Stomach (tissue), 4 donors: ENCODE measurements around the gene ABCA8.

Source experiments
- CTCF ChIP-seq, 7 experiments: fragments of 450-650 bp in 4 of 7; fragments of 200-600 bp in 3 of 7; sonication (generic) in 3 of 7; IDR thresholded peaks; one replicate each; pipeline ENCODE4 v1.5.1; 2016 to 2019; ENCODE audit warnings: antibody characterized with exemption in 7 of 7, control low read depth in 2 of 7, mild to moderate bottlenecking in 1 of 7
- POLR2AphosphoS5 ChIP-seq, 3 donors: sonication (generic); formaldehyde crosslinking; IDR thresholded peaks; one replicate each; pipeline ENCODE4 v1.6.1; 2016; ENCODE audit warnings: antibody characterized with exemption in 3 of 3

- TF ChIP-seq CTCF (IDR thresholded peaks at IDR 0.05) (no peak), POLR2AphosphoS5 (IDR thresholded peaks at IDR 0.05) (no peak)
These were observed 57.6 kb downstream of the ABCA8 start for GRCh38 chr17:68897557-68897956.
